HAP-1 (cell line): ENCODE results near the gene DKKL1.
"Not testable (repeated sequence)": the region's sequence is repeated elsewhere in the genome, so short reads cannot be mapped to it uniquely, and the experiment has no call there.

ENCODE experiments used
- DNase-seq, 2 experiments: peaks; one replicate each; pipeline ENCODE4 v3.0.0-alpha.2; 2016 to 2020; ENCODE audit warnings: low spot score in 2 of 2
- H3K27me3 ChIP-seq: fragments of 250-450 bp; sonication (Bioruptor Pico); 2 replicates; pipeline ENCODE4 v1.5.1; 2020; ENCODE audit warnings: low read depth, mild to moderate bottlenecking, moderate library complexity
- H3K36me3 ChIP-seq: fragments of 250-450 bp; sonication (Bioruptor Pico); replicated peaks from 2 replicates; pipeline ENCODE4 v1.5.1; 2020; ENCODE audit warnings: mild to moderate bottlenecking
- H3K4me1 ChIP-seq: fragments of 250-450 bp; sonication (Bioruptor Pico); 2 replicates; pipeline ENCODE4 v1.5.1; 2020; ENCODE audit warnings: mild to moderate bottlenecking
- H3K4me3 ChIP-seq: fragments of 250-450 bp; sonication (Bioruptor Pico); 2 replicates; pipeline ENCODE4 v1.5.1; 2020; ENCODE audit warnings: mild to moderate bottlenecking, moderate library complexity
- H3K9me3 ChIP-seq: fragments of 250-450 bp; sonication (Bioruptor Pico); 2 replicates; pipeline ENCODE4 v1.5.1; 2020; ENCODE audit warnings: mild to moderate bottlenecking, moderate library complexity
- in situ Hi-C: fragments of 300-500 bp; cut with MboI; formaldehyde crosslinking; loops from 3 replicates; pipeline ENCODE4 v1.14.3; 2020; ENCODE audit warnings: low sequenced_read_pairs, inconsistent platforms, mixed read lengths

The DKKL1 gene

GRCh38 chr19:49363268-49364082, at the start of gene DKKL1:
Gene DKKL1, plus strand, starts transcription at chr19:49363877. Its CDS starts 122 bp downstream, at chr19:49363999.
- Histone ChIP-seq H3K27me3 (no peaks in the 10 kb centered on the region), H3K36me3 (peaks cover 2% of the 10 kb centered on the region; the same call in 1 of the 2 replicates), H3K4me3 (peak within 1 kb of the TSS; percentile 60), H3K4me1 (peaks cover 10% of the 10 kb centered on the region), H3K9me3 (peaks cover 1% of the 10 kb centered on the region; the same call in 1 of the 2 replicates)
- peak; percentile 93 to 100 for DNase-seq
- in situ Hi-C loops = no loop called here

DNA sequence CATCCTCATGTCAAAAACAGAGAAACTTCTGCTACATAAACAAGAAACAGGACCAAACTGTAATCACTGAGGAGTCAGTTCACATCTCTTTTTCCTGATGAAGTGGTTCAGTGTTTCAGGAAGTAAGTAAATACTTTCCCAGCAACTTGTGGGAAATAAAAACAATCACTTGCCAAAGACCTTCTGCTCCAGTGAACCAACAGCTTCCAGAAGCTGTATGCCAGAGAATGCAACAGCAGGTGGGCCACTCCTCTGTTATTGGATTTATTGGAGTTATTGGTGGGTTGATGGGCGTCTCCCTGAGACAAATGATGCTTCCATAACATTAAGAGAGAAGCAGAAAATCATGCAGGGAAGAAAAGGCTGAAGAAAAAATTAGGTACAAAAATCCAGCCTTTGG, 48.6 kb upstream of the DKKL1 start:
- H3K4me1 ChIP-seq = no peaks in the 10 kb centered on the region
- H3K4me3 ChIP-seq = no peak overlapping the region
- no peaks in the 10 kb centered on the region for H3K27me3 ChIP-seq
- H3K9me3 ChIP-seq = no peaks in the 10 kb centered on the region
- H3K36me3 ChIP-seq = no peaks in the 10 kb centered on the region
- in situ Hi-C loops = no loop called here
- DNase-seq = no peak

DNA sequence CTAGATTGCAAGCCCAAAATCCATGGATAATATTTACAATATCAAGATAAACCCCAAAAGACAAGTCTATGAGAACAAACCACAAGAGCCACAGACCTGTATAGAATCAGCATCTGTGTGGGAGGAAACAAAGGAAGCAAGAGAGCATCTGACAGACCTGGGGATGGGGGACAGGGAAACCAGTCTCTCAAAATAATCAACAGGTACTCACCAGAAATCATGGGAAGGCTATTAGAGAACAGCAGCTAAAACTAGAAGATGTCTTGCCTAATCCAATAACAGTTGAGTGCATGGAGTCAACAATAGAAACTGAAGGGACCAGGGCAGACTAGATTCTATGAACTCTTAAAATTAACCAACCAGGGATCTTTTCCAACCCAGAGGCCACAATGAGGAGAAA, 47.4 kb upstream of the DKKL1 start:
- in situ Hi-C loops = no loop called here
- Histone ChIP-seq H3K4me1 (no peaks in the 10 kb centered on the region), H3K27me3 (no peaks in the 10 kb centered on the region), H3K9me3 (0 out of 2 replicates have a peak, but pooled peaks cover 2% of the 10 kb centered on the region), H3K4me3 (no peak overlapping the region), H3K36me3 (no peaks in the 10 kb centered on the region)
- DNase-seq = no peak

- no peak for DNase-seq
- H3K4me1 ChIP-seq = no peaks in the 10 kb centered on the region
Observed at GRCh38 chr19:49318296-49318695, 45.4 kb upstream of the DKKL1 start.

GRCh38 chr19:49324801-49325576, 38.7 kb upstream of the DKKL1 start, which contains the start of gene SLC6A16:
Gene SLC6A16, minus strand, starts transcription at chr19:49325191. Its CDS starts 13,844 bp downstream, at chr19:49311347.
- H3K4me1 ChIP-seq = no peaks in the 10 kb centered on the region
- H3K4me3 ChIP-seq = no peak within 1 kb of the TSS
- H3K9me3 ChIP-seq = 0 out of 2 replicates have a peak, but pooled peaks cover 7% of the 10 kb centered on the region
- H3K27me3 ChIP-seq = no peaks in the 10 kb centered on the region; the same call in 1 of the 2 replicates
- H3K36me3 ChIP-seq = no peaks in the 10 kb centered on the region
- DNase-seq = no peak
- in situ Hi-C loops = no loop called here

More at GRCh38 chr19:49318296-49318695, 45.4 kb upstream of the DKKL1 start:
- Histone ChIP-seq H3K4me3 (no peak overlapping the region), H3K9me3 (0 out of 2 replicates have a peak, but pooled peaks cover 7% of the 10 kb centered on the region), H3K27me3 (no peaks in the 10 kb centered on the region; the same call in 1 of the 2 replicates), H3K36me3 (no peaks in the 10 kb centered on the region)
- in situ Hi-C loops = no loop called here

DNA sequence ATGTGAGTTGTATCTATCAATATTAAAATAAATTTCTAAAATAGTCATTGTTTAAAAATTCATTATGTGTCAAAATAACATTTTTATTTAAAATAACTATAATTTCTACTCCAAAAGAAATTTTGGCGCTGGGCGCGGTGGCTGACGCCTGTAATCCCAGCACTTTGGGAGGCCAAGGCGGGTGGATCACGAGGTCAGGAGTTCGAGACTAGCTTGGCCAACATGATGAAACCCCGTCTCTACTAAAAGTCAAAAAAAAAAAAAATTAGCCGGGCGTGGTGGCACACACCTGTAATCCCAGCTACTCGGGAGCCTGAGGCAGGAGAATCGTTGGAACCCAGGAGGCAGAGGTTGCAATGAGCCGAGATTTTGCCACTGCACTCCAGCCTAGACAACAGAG, 37.9 kb upstream of the DKKL1 start:
- H3K27me3 ChIP-seq, DNase-seq, H3K4me1 ChIP-seq, in situ Hi-C loops, H3K9me3 ChIP-seq, H3K4me3 ChIP-seq, H3K36me3 ChIP-seq: not testable (repeated sequence)

DNA sequence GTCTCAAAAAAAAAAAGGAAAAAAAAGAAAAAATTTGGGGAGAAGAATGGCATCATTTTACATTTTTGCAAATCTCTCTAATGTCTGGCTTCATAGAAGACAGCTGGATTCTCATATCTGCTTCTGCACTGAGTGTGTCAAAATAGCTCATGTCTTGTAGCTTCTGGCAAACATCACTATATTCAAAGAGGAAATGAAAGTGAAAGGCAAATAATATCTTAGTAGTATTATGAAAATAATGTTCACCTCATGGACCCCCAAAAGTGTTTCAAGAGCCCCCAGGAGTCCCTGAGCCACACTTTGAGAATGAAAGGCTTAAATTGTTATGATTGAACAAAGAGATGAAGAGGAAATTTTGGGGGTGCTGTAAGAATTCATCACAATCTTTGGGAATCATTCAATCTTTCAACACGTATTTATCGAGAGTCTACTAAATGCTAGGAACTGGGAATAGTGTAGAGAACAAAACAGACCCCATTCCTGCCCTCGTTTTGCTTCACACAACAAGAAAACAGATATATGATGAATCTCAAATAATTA, 37.4 kb upstream of the DKKL1 start:
- Histone ChIP-seq H3K9me3 (0 out of 2 replicates have a peak, but pooled peaks cover 5% of the 10 kb centered on the region), H3K36me3 (no peaks in the 10 kb centered on the region), H3K4me3 (no peak overlapping the region), H3K27me3 (no peaks in the 10 kb centered on the region; the same call in 1 of the 2 replicates), H3K4me1 (no peaks in the 10 kb centered on the region)
- in situ Hi-C loops = no loop called here
- no peak for DNase-seq

- H3K4me1 ChIP-seq = no peaks in the 10 kb centered on the region
- no peaks in the 10 kb centered on the region for H3K36me3 ChIP-seq
- 0 out of 2 replicates have a peak, but pooled peaks cover 3% of the 10 kb centered on the region for H3K9me3 ChIP-seq
- peak in 1 of 2 experiments; percentile 50 for DNase-seq
- H3K27me3 ChIP-seq = no peaks in the 10 kb centered on the region; the same call in 1 of the 2 replicates
- in situ Hi-C loops = no loop called here
- no peak overlapping the region for H3K4me3 ChIP-seq
Observed at GRCh38 chr19:49327878-49328544, 35.7 kb upstream of the DKKL1 start.

GRCh38 chr19:49328741-49329140, 34.9 kb upstream of the DKKL1 start:
- no peaks in the 10 kb centered on the region for H3K36me3 ChIP-seq
- H3K27me3 ChIP-seq = no peaks in the 10 kb centered on the region
- in situ Hi-C loops = no loop called here
- no peaks in the 10 kb centered on the region for H3K9me3 ChIP-seq
- no peak overlapping the region for H3K4me3 ChIP-seq
- no peaks in the 10 kb centered on the region for H3K4me1 ChIP-seq
- no peak for DNase-seq

DNA sequence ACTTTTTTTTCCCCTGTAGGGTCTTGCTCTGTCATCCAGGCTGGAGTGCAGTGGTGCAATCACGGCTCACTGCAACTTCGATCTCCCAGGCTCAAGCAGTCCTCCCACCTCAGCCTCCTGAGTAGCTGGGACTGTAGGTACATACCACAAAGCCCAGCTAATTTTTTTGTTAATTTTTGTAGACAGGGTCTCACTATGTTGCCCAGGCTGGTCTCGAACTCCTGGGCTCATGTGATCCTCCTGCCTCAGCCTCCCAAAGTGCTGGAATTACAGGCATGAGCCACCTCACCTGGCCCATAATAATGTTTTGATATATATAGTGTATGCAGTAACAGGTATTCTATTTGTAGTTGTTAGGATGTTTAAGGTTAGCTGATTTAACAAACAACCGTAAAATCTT, 32.5 kb upstream of the DKKL1 start:
- in situ Hi-C loops, H3K9me3 ChIP-seq, H3K36me3 ChIP-seq, H3K27me3 ChIP-seq, H3K4me1 ChIP-seq, H3K4me3 ChIP-seq, DNase-seq: not testable (repeated sequence)

DNA sequence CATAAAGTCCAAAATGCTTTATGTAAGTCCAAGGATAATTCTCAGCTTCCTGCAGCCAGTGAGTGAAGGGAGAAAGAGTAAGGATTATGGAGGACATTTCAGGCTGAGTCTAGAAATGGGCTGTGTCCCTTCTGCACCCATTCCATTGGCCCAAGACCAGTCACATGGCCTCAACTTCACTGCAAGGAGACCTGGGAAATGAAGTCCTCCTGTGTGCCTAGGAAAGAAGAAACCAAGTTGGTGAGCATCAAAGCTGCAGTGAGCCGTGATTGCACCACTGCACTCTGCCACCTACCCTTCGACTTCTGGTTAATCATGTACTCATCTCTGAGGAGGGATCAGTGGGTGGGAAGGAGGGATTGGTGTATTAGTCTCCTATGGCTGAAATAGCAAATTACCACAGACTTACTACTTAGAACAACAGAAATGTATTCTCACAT, 32.0 kb upstream of the DKKL1 start:
- Histone ChIP-seq H3K9me3 (no peaks in the 10 kb centered on the region), H3K4me3 (no peak overlapping the region), H3K36me3 (no peaks in the 10 kb centered on the region), H3K4me1 (no peaks in the 10 kb centered on the region), H3K27me3 (no peaks in the 10 kb centered on the region)
- DNase-seq = peak; percentile 56 to 62
- in situ Hi-C loops = no loop called here

DNA sequence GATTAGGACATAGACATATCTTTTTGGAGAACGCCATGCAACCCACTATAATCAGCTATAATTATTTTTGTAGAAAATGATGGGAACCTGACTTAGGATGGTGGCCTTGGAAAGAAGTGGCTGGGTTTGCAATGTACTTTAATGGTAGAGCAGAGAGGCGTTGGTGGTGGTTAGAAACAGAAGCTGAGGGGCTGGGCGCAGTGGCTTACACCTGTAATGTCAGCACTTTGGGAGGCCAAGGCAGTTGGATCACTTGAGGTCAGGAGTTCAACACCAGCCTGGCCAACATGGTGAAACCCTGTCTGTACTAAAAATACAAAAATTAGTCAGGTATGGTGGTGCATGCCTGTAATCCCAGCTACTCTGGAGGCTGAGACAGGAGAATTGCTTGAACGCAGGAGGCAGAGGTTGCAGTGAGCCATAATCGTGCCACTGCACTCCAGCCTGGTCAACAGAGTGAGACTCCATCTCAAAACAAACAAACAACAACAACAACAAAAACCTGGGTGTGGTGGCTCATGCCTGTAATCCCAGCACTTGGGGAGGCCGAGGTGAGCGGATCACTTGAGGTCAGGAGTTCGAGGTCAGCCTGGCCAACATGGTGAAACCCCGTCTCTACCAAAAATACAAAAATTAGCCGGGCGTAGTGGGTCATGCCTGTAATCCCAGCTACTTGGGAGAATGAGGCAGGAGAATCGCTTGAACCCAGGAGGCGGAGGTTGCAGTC, 30.8 kb upstream of the DKKL1 start:
- DNase-seq, H3K4me1 ChIP-seq, H3K9me3 ChIP-seq, in situ Hi-C loops, H3K27me3 ChIP-seq, H3K4me3 ChIP-seq, H3K36me3 ChIP-seq: not testable (repeated sequence)

GRCh38 chr19:49333418-49333805, 30.3 kb upstream of the DKKL1 start:
- Histone ChIP-seq H3K9me3 (no peaks in the 10 kb centered on the region), H3K27me3 (no peaks in the 10 kb centered on the region), H3K4me1 (no peaks in the 10 kb centered on the region), H3K36me3 (no peaks in the 10 kb centered on the region), H3K4me3 (no peak overlapping the region)
- in situ Hi-C loops = no loop called here
- no peak for DNase-seq
